IMR-90 (cell line): ENCODE results near the gene OR4F6. TPM values are rescaled to one million over a fixed set of nuclear protein-coding genes. Genes with fewer than 3 reads are reported as not detected.

Experiments
- ATAC-seq: fragments of 200-7000 bp; cut with Tn5 transposase; 2 replicates; pipeline ENCODE4 v1.9.1; 2020; ENCODE audit warnings: low read depth, mild to moderate bottlenecking, moderate library complexity
- BruUV-seq: library from RNA; stranded (reverse); fragments of 400-500 nt; replicated peaks from 2 replicates; lab custom pipeline; 2021; lab: Mats Ljungman, UMichigan
- CTCF ChIA-PET: fragments of 300-600 bp; formaldehyde crosslinking; extraction: SDS; loops from one replicate; lab custom pipeline; 2021; ENCODE audit warnings: antibody characterized with exemption; lab: Yijun Ruan, JAX
- POLR2A ChIA-PET: fragments of 300-600 bp; sonication (Branson Sonifier 250); formaldehyde crosslinking; loops from one replicate; lab custom pipeline; 2022; ENCODE audit warnings: antibody characterized with exemption; ENCODE audit not compliant: unreplicated experiment; lab: Charles Lee
- DNase-seq: peaks from one replicate; pipeline ENCODE4 v3.0.0; 2013
- H2AFZ ChIP-seq: replicated peaks from 2 replicates; pipeline ENCODE3; 2013; ENCODE audit warnings: low read length, mild to moderate bottlenecking; ENCODE audit not compliant: poor library complexity
- H2AK5ac ChIP-seq: 2 replicates; pipeline ENCODE4 v1.6.1; 2013; ENCODE audit warnings: low read depth, low read length, inconsistent platforms
- H2AK9ac ChIP-seq: replicated peaks from 2 replicates; pipeline ENCODE3; 2013; ENCODE audit warnings: mild to moderate bottlenecking, low read depth, low read length, moderate library complexity; ENCODE audit not compliant: poor library complexity
- H2BK120ac ChIP-seq: 2 replicates; pipeline ENCODE4 v1.6.1; 2013; ENCODE audit warnings: low read depth, low read length, inconsistent platforms
- H2BK15ac ChIP-seq: 3 replicates; pipeline ENCODE4 v1.6.1; 2013; ENCODE audit warnings: low read depth, low read length, inconsistent platforms
- H2BK20ac ChIP-seq: 2 replicates; pipeline ENCODE4 v1.6.1; 2013; ENCODE audit warnings: low read depth, mild to moderate bottlenecking, inconsistent platforms, low read length, moderate library complexity
- H2BK5ac ChIP-seq: 2 replicates; pipeline ENCODE4 v1.6.1; 2013; ENCODE audit warnings: mild to moderate bottlenecking, low read depth, low read length, inconsistent platforms; ENCODE audit not compliant: poor library complexity, severe bottlenecking
- H3K14ac ChIP-seq: replicated peaks from 2 replicates; pipeline ENCODE4 v1.6.1; 2013; ENCODE audit warnings: low read depth, low read length, inconsistent platforms
- H3K18ac ChIP-seq: 2 replicates; pipeline ENCODE4 v1.6.1; 2013; ENCODE audit warnings: low read depth, low read length, control low read depth
- H3K23ac ChIP-seq: 2 replicates; pipeline ENCODE4 v1.6.1; 2013; ENCODE audit warnings: low read depth, low read length, inconsistent platforms
- H3K27ac ChIP-seq: 2 replicates; pipeline ENCODE4 v1.5.1; 2013; ENCODE audit warnings: mild to moderate bottlenecking, control low read depth, low read length; ENCODE audit not compliant: insufficient read depth
- H3K27me3 ChIP-seq: 2 replicates; pipeline ENCODE4 v1.6.1; 2013; ENCODE audit warnings: low read length; ENCODE audit not compliant: control insufficient read depth, insufficient read depth
- H3K36me3 ChIP-seq: 2 replicates; pipeline ENCODE4 v1.6.1; 2013; ENCODE audit warnings: low read length, mixed read lengths; ENCODE audit not compliant: control insufficient read depth, insufficient read depth
- H3K4ac ChIP-seq: 2 replicates; pipeline ENCODE4 v1.6.1; 2013; ENCODE audit warnings: low read depth, low read length, inconsistent platforms
- H3K4me1 ChIP-seq: 2 replicates; pipeline ENCODE4 v1.6.1; 2013; ENCODE audit warnings: low read length, mixed read lengths; ENCODE audit not compliant: control insufficient read depth, insufficient read depth
- H3K4me2 ChIP-seq: 2 replicates; pipeline ENCODE4 v1.6.1; 2013; ENCODE audit warnings: low read depth, mild to moderate bottlenecking, control low read depth, low read length, moderate library complexity
- H3K4me3 ChIP-seq: 2 replicates; pipeline ENCODE4 v1.5.1; 2013; ENCODE audit warnings: low read depth, mild to moderate bottlenecking, control low read depth, low read length, moderate library complexity; ENCODE audit not compliant: insufficient read depth
- H3K56ac ChIP-seq: 2 replicates; pipeline ENCODE4 v1.6.1; 2013; ENCODE audit warnings: low read length, inconsistent platforms; ENCODE audit not compliant: insufficient read depth; ENCODE audit errors: extremely low read depth
- H3K79me1 ChIP-seq, 2 experiments: 2 replicates each; pipeline ENCODE4 v1.6.1; 2013; ENCODE audit warnings: low read length in 2 of 2, inconsistent platforms in 1 of 2, low read depth in 1 of 2
- H3K9ac ChIP-seq: 2 replicates; pipeline ENCODE4 v1.6.1; 2013; ENCODE audit warnings: low read depth, low read length, control low read depth
- H3K9me1 ChIP-seq: 2 replicates; pipeline ENCODE4 v1.6.1; 2013; ENCODE audit warnings: low read length, inconsistent platforms; ENCODE audit not compliant: insufficient read depth
- H3K9me3 ChIP-seq: 2 replicates; pipeline ENCODE4 v1.6.1; 2013; ENCODE audit warnings: low read length; ENCODE audit not compliant: control insufficient read depth, insufficient read depth
- H4K20me1 ChIP-seq: 2 replicates; pipeline ENCODE4 v1.6.1; 2013; ENCODE audit warnings: low read length, inconsistent platforms; ENCODE audit not compliant: insufficient read depth
- H4K5ac ChIP-seq: 2 replicates; pipeline ENCODE4 v1.6.1; 2013; ENCODE audit warnings: mild to moderate bottlenecking, low read depth, low read length, control low read depth
- H4K8ac ChIP-seq, 2 experiments: 2 replicates each; pipeline ENCODE4 v1.6.1; 2013; ENCODE audit warnings: low read depth in 2 of 2, low read length in 2 of 2, control low read depth in 1 of 2, inconsistent platforms in 1 of 2
- H4K91ac ChIP-seq: 2 replicates; pipeline ENCODE4 v1.6.1; 2013; ENCODE audit warnings: low read depth, low read length, inconsistent platforms; ENCODE audit not compliant: insufficient read depth
- BHLHE40 ChIP-seq: fragments of 150-350 bp; IDR thresholded peaks from 2 replicates; pipeline ENCODE4 v1.6.1; 2016; ENCODE audit warnings: mild to moderate bottlenecking, low read depth, low read length
- MAZ ChIP-seq: IDR thresholded peaks from 2 replicates; pipeline ENCODE4 v1.6.1; 2012; ENCODE audit warnings: low read depth, mild to moderate bottlenecking, low read length, improper control_type of control experiment, moderate library complexity, borderline replicate concordance
- NFE2L2 ChIP-seq: fragments of 150-350 bp; IDR thresholded peaks from 2 replicates; pipeline ENCODE4 v1.6.1; 2016; ENCODE audit warnings: low read depth, mild to moderate bottlenecking, low read length
- RCOR1 ChIP-seq: IDR thresholded peaks from 2 replicates; pipeline ENCODE4 v1.6.1; 2012; ENCODE audit warnings: mild to moderate bottlenecking, low read length, improper control_type of control experiment; ENCODE audit not compliant: insufficient replicate concordance
- USF2 ChIP-seq: fragments of 150-350 bp; IDR thresholded peaks from 2 replicates; pipeline ENCODE4 v1.6.1; 2017; ENCODE audit warnings: mild to moderate bottlenecking, antibody characterized with exemption, low read length, low read depth
- WGBS, 2 experiments: methylation state at CpG; one replicate each; pipeline versions ENCODE4 v1.1.5 to v1.1.7; 2013; ENCODE audit warnings: missing lambda C conversion rate in 2 of 2; ENCODE audit not compliant: insufficient read length in 1 of 2; ENCODE audit errors: extremely low coverage in 2 of 2; 5-methylcytosine and 5-hydroxymethylcytosine counted together
- dilution Hi-C: fragments of 300-500 bp; cut with HindIII; formaldehyde crosslinking; loops from one replicate; pipeline ENCODE4 v1.14.3; 2018; ENCODE audit warnings: low sequenced_read_pairs; ENCODE audit not compliant: unreplicated experiment
- in situ Hi-C: fragments of 300-500 bp; cut with MboI; formaldehyde crosslinking; loops from 3 replicates; pipeline ENCODE4 v1.14.3; 2019; ENCODE audit warnings: low sequenced_read_pairs, inconsistent platforms, mixed read lengths
- intact Hi-C: fragments of 100-400 bp; cut with micrococcal nuclease; formaldehyde crosslinking; loops from 2 replicates; pipeline ENCODE4 v1.10.0; 2022
- polyA plus RNA-seq, 3 experiments: library from polyadenylated mRNA; depleted of rRNA; stranded (reverse); fragments of >200 nt; gene quantifications; 2 replicates each; pipeline ENCODE4 v1.2.3, GENCODE V29; 2012; ENCODE audit warnings: low replicate concordance in 1 of 3
- total RNA-seq: library from RNA; depleted of rRNA; stranded (reverse); fragments of >200 nt; gene quantifications from 2 replicates; pipeline ENCODE4 v1.2.3, GENCODE V29; 2012

OR4F6 gene
- total and polyA plus RNA-seq, 2 of the 4 experiments (the other 2 are of a cell fraction), result not detected

- Histone ChIP-seq H3K9me1 (0 out of 2 replicates have a peak, but pooled peaks cover 3% of the 10 kb centered on the region), H3K36me3 (no peaks in the 10 kb centered on the region), H3K56ac (no peak overlapping the region), H3K23ac (no peak overlapping the region), H2AK9ac (no peak overlapping the region), H2AFZ (no peak overlapping the region), H3K9ac (no peak overlapping the region), H3K27me3 (no peaks in the 10 kb centered on the region), H3K79me1 (no peaks in the 10 kb centered on the region), H3K14ac (no peak overlapping the region), H4K20me1 (no peaks in the 10 kb centered on the region), H3K4me2 (no peak overlapping the region), H4K91ac (no peak overlapping the region), H3K18ac (no peak overlapping the region), H3K4me3 (no peak overlapping the region), H2BK5ac (no peak overlapping the region), H2BK20ac (no peak overlapping the region), H3K9me3 (no peaks in the 10 kb centered on the region), H4K5ac (no peak overlapping the region), H2BK15ac (no peak overlapping the region), H2AK5ac (no peak overlapping the region), H4K8ac (no peak overlapping the region), H3K27ac (no peak overlapping the region), H3K4ac (no peak overlapping the region), H3K4me1 (peaks cover 8% of the 10 kb centered on the region), H2BK120ac (no peak overlapping the region)
- no TSS peak for BruUV-seq
- ChIA-PET CTCF (no interaction called here), POLR2A (no interaction called here)
- DNase-seq, result no peak
- dilution Hi-C loops, result no loop called here
- intact Hi-C loops, result no loop called here
- in situ Hi-C loops, result no loop called here
- TF ChIP-seq MAZ (no peak), USF2 (no peak), NFE2L2 (no peak), RCOR1 (no peak), BHLHE40 (no peak)
- no peak for ATAC-seq
- no CpG with 5 or more reads among the region's 3 CpGs for WGBS, 2 experiments
Measured at GRCh38 chr15:101810876-101811275, 7.6 kb downstream of the OR4F6 start.
